ENCODE results near the gene FAM241B.

FAM241B gene

DNA sequence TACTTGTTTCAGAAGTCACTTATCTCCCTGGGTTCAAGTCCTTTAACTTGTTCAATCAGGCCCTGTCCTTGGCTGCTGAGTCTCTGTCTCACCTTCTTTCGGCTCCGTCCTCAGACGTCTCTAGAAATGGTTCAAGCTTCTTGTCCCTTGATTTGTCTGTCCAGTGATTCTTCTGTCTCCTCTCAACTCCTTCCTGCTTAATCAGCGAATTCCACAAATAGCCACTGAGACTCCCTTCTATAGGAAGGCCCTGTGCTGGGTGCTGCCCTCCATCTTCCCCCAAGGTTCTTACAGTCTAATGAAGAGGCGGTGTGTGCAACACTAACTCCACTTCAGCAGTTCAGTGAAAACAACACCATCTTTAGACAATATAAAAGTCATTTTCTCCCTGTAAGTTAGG lies 12.7 kb downstream of the FAM241B start:
- no peak for DNase-seq (ENCODE audit: low read depth, low spot score)
- in situ Hi-C loops (cut with HindIII; ENCODE audit: low sequenced_read_pairs) = no loop called here
- TF ChIP-seq, protein P1, sequence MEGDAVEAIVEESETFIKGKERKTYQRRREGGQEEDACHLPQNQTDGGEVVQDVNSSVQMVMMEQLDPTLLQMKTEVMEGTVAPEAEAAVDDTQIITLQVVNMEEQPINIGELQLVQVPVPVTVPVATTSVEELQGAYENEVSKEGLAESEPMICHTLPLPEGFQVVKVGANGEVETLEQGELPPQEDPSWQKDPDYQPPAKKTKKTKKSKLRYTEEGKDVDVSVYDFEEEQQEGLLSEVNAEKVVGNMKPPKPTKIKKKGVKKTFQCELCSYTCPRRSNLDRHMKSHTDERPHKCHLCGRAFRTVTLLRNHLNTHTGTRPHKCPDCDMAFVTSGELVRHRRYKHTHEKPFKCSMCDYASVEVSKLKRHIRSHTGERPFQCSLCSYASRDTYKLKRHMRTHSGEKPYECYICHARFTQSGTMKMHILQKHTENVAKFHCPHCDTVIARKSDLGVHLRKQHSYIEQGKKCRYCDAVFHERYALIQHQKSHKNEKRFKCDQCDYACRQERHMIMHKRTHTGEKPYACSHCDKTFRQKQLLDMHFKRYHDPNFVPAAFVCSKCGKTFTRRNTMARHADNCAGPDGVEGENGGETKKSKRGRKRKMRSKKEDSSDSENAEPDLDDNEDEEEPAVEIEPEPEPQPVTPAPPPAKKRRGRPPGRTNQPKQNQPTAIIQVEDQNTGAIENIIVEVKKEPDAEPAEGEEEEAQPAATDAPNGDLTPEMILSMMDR (IDR thresholded peaks at IDR 0.05; ENCODE audit: low read depth, low read length) = no peak
- no peak overlapping the region for H3K4me3 ChIP-seq (ENCODE audit: low read depth, low read length)

DNA sequence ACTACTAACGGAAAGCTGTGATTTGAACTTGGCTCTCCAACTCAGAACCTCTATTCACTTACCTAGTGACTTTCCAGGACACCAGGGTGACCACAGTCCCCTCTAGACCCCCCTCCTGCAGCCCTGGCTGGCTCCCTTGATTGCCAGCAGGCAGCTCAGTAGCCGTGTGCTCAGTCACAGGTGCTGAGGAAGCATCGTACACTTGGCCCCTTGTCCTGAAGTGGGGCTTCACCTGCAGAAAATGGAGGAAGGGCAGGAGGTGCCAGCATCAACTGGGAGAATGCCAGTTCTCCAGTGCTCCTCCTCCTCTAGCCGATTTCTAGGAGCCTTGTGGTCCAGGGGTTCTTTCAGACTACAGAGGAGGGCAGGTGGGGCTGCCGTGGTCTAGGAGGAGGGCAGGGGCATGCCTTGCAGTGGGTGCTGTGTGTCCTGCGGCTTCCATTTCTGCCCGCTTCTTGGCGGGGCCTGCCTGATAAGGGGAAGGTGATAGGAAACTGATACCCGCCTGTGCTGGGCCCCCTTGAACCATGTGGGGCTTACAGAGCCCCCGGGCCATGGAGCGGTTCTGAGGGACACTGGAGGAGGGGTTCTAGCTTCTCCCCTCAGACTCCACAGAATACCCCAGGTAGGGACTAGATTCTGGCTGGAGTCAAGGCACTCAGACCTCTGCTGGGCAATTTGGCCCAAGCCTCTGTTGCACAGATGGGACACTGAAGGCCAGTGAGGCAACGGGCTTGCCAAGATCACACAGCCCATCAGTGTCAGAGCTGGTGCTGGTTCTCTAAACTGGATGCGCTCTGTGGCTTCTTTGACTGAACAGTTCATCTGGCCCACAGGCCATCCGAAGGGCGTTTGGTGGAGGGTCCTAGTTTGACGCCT lies 14.0 kb downstream of the FAM241B start:
- H3K4me3 ChIP-seq (ENCODE audit: low read depth, low read length) = no peak overlapping the region
- in situ Hi-C loops (cut with HindIII; ENCODE audit: low sequenced_read_pairs) = no loop called here
- TF ChIP-seq, protein P1 (IDR thresholded peaks at IDR 0.05; ENCODE audit: low read depth, low read length) = no peak
- DNase-seq (ENCODE audit: low read depth, low spot score) = no peak

DNA sequence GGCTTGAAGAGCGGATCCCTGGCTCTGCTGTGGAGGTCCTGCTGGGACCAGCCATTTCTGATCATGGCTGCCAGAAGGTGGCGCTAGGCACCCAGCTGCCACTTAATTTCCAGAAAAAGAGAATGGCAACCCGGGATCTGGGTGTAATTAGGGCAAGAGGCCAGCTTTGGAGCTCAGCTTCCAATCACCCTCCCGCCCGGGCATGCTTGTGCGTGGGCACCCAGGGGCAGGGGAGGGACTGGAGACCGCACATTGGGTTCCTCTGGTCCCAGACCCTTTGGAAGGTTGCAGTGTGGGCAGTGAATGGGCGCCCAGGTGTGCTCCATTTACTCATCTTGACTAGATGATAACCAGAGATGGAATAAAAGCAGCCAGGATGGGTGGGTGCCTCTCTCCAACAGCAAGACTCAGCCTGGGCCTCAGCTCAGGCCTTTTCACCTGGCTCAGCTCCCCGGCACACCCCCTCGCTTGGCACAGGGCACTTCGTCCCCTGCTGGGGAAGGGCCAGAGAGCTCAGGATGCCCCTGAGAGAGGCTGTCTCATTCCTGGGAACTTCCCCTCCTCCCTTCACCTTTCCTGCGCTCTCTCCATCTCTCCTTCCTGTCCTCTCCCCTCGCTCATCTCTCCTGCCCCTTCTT lies 14.7 kb downstream of the FAM241B start:
- in situ Hi-C loops (cut with HindIII; ENCODE audit: low sequenced_read_pairs) = no loop called here
- TF ChIP-seq, protein P1 (IDR thresholded peaks at IDR 0.05; ENCODE audit: low read depth, low read length) = peak; percentile 82
- no peak overlapping the region for H3K4me3 ChIP-seq (ENCODE audit: low read depth, low read length)
- peak; percentile 62 for DNase-seq (ENCODE audit: low read depth, low spot score)

DNA sequence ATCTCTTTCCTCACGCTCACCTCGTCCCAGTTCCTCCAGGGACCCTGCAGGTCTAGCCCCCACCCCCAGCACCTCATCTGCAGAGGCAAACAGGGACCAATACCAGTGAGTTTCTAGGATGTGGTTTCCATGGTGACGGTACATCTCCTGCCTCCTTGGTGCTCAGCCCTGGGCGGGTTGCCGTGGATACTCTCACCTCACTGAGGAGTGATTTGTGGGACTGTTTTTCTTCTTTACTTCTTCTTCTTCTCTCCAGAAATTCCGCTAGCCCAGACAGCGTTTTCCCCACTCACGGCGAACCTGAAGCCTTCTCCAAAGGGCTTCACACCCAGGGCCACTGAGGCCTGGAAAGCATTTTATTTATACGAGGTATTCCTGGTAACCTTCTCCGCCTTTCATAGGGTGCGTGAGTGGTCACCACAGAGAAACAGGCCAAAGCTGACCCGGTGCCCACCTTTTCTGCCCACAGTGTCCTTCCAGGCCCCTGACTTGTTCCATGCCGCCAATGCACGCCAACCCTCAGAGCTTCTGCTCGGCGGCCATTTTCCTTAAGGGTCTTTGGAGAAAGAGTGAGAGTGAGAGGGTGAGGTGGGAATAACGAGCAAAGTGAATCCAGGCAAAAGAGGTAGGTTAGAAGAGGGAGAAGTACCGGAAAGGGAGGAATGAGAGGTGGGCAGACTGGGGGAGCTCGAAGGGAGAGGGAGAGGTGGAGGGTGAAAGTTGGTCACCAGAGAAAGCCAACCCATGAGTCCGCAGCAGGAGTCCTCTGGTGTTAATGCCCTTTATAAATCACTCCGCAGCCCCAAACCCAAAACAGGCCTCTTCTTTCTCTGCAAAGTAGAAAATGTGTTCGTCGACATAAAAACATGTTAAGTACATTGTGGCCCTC lies 15.5 kb downstream of the FAM241B start:
- in situ Hi-C loops (cut with HindIII; ENCODE audit: low sequenced_read_pairs) = no loop called here
- no peak for DNase-seq (ENCODE audit: low read depth, low spot score)
- TF ChIP-seq, protein P1 (IDR thresholded peaks at IDR 0.05; ENCODE audit: low read depth, low read length) = no peak
- no peak overlapping the region for H3K4me3 ChIP-seq (ENCODE audit: low read depth, low read length)

DNA sequence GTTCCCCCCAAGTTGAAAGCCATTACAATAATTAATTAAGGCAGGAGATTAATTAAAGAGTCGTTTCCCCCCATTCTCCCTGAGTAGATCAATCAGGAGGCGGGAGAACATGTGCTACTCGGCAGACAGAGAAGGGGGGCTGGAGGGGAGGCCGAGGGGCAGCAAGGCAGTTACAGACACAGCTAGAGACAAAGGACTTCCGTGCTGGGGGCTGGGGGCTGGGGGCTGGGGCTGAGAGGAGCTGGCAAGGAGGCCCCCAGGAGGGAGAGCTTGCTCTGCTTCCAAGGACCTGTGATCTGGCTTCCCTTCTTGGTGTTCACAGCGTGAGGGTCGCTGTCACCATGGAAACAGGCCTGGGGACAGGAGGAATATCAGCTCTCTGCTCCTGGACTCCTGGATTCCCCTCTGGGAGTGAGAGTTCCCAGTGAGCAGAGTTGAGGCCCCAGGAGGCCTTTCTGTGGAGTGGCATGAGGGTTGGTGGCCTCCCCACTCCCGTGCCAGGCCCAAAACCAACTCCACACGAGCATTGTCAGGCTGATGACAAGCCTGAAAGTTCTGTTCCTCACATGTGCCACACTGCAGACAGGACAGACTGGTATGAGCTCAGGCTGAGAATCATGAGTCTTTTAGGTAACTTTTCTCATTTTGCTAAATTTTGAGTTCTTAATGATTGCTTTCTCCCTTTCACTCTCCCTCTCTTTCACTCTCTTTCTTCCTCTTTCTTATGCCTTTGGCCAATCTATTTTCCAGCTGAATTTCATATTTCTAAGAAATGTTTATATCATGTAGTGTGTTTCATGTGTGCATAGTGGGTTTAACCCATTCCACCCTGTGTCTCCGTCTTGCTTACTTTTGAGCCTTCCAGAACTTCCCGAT lies 16.4 kb downstream of the FAM241B start:
- TF ChIP-seq, protein P1 (IDR thresholded peaks at IDR 0.05; ENCODE audit: low read depth, low read length) = no peak
- H3K4me3 ChIP-seq (ENCODE audit: low read depth, low read length) = no peak overlapping the region
- DNase-seq (ENCODE audit: low read depth, low spot score) = no peak
- in situ Hi-C loops (cut with HindIII; ENCODE audit: low sequenced_read_pairs) = no loop called here

Data from astrocyte of the spinal cord (primary cell).